Measurements from ENCODE around the gene PRR23E. TPM values are rescaled to one million over a fixed set of nuclear protein-coding genes. Genes with fewer than 3 reads are reported as not detected.

The PRR23E gene
- total RNA-seq, 1 experiment from 2014 or later, result not detected

DNA sequence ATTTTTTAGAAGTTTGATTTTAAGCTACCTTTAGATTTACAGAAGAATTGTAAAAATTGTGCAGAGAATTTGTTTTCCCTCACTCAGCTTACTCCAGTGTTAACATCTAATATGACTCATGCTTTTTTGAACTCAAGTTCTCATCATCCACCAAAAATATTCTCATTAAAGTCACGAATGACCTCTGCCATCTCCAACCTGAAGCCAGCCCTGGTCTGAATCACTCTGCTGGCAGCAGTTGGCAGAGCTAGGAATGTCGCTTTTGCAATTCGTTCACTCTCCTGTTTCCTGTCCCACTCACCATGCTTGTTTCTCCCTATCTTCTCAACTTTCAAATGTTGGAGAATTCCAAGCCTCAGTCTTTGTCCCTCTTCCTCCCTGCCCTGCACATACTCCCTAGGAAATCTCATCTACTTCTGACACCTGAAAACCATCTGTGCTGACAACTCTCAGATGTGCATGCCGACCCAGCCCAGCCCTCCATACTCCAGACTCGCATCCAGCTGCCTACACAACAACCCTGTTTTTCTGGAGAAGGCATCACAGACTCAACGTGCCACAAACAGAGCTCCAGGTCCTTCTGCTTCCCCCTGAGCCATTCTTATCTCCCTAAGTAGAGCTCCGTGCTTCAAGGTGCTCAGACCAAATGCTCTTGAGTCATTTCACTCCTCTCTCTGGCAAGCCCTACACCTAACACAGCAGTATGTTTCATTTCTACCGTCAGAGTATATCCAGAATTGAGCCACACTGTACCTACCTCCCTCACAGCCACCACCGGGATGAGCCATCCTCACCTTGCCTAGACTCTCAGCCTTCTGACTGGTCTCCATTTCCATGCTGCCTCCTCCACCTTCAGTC is 24.9 kb downstream of the PRR23E start:
- H3K36me3 ChIP-seq (ENCODE audit: low read depth, low read length), result no peaks in the 10 kb centered on the region

DNA sequence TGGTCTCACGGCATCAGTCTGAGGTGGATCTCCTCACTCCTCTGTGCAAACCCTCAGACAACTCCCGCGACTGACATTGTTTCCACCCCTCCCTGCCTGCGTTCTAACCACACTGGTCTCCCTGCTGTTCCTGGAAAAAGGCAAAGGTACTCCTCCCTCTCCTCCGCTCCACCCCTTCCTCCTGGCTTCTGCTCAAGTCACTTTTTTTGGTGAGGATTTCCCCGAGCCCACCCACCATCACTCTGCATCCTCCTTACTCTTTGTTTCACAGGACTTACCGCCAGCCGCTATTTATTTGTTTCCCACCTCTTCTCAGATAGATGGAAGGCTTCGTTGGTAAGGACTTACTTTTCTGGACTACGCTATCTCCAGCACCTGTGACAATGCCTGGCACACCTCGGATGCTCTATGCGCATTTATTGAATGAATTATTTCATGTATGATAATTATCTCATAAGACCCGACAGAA is 25.6 kb downstream of the PRR23E start:
- TF ChIP-seq CTCF (conservative IDR thresholded peaks at IDR 0.05; ENCODE audit: low read depth, low read length), result no peak
- intact Hi-C loops (cut with micrococcal nuclease), result no loop called here

More for the DNA sequence above, 24.9 kb downstream of the PRR23E start:
- Histone ChIP-seq H3K79me2 (ENCODE audit: low read length) (no peaks in the 10 kb centered on the region), H3K9me3 (ENCODE audit: low read length) (no peaks in the 10 kb centered on the region), H3F3A (ENCODE audit: low read length, unreplicated experiment) (no peaks in the 10 kb centered on the region), H3K9me2 (replicated peaks; ENCODE audit: low read length) (no peaks in the 10 kb centered on the region), H3K9ac (ENCODE audit: low read length) (no peak overlapping the region), H2AFZ (ENCODE audit: low read length) (peak overlapping the region; percentile 9; the same call in 1 of the 2 replicates), H3K4me1 (ENCODE audit: insufficient read depth, low read length) (peaks cover 21% of the 10 kb centered on the region), H4K20me1 (ENCODE audit: low read length) (no peaks in the 10 kb centered on the region), H3K27me3 (ENCODE audit: low read length) (no peaks in the 10 kb centered on the region), H3K4me3 (ENCODE audit: low read length) (no peak overlapping the region), H3K27ac (ENCODE audit: low read length) (peak overlapping the region; percentile 72), H3K4me2 (ENCODE audit: low read length) (peak overlapping the region; percentile 27)
- BruUV-seq (replicated peaks), result no TSS peak
- CTCF ChIA-PET, result no interaction called here
- no peak for TF ChIP-seq CTCF (conservative IDR thresholded peaks at IDR 0.05; ENCODE audit: low read depth, low read length)
- no peak for TF ChIP-seq EZH2 (IDR thresholded peaks at IDR 0.05; ENCODE audit: low read length, unreplicated experiment)
- TF ChIP-seq EZH2phosphoT487 (IDR thresholded peaks at IDR 0.05; ENCODE audit: borderline replicate concordance, low read length), result no peak
- ATAC-seq (peak; percentile 54), DNase-seq (peak; percentile 79)
- POLR2A ChIA-PET (ENCODE audit: unreplicated experiment), result no interaction called here
- intact Hi-C loops (cut with micrococcal nuclease), result no loop called here

GRCh38 chr3:127220497-127220896 is 27.6 kb downstream of the PRR23E start:
- Histone ChIP-seq H4K20me1 (ENCODE audit: low read length) (no peaks in the 10 kb centered on the region), H3K27me3 (ENCODE audit: low read length) (no peaks in the 10 kb centered on the region), H3F3A (ENCODE audit: low read length, unreplicated experiment) (no peaks in the 10 kb centered on the region), H3K4me2 (ENCODE audit: low read length) (peak overlapping the region; percentile 26; the same call in 1 of the 2 replicates), H3K9me3 (ENCODE audit: low read length) (no peaks in the 10 kb centered on the region), H3K27ac (ENCODE audit: low read length) (no peak overlapping the region), H3K36me3 (ENCODE audit: low read depth, low read length) (no peaks in the 10 kb centered on the region), H3K9me2 (replicated peaks; ENCODE audit: low read length) (no peaks in the 10 kb centered on the region), H3K9ac (ENCODE audit: low read length) (no peak overlapping the region), H3K79me2 (ENCODE audit: low read length) (no peaks in the 10 kb centered on the region), H3K4me3 (ENCODE audit: low read length) (no peak overlapping the region), H2AFZ (ENCODE audit: low read length) (no peak overlapping the region), H3K4me1 (ENCODE audit: insufficient read depth, low read length) (peaks cover 21% of the 10 kb centered on the region)
- ChIA-PET CTCF (no interaction called here), POLR2A (ENCODE audit: unreplicated experiment) (no interaction called here)
- TF ChIP-seq CTCF (conservative IDR thresholded peaks at IDR 0.05; ENCODE audit: low read depth, low read length) (no peak), EZH2 (IDR thresholded peaks at IDR 0.05; ENCODE audit: low read length, unreplicated experiment) (no peak), EZH2phosphoT487 (IDR thresholded peaks at IDR 0.05; ENCODE audit: borderline replicate concordance, low read length) (no peak)
- ATAC-seq, result no peak
- no TSS peak for BruUV-seq (replicated peaks)
- no peak for DNase-seq
- intact Hi-C loops (cut with micrococcal nuclease), result no loop called here

More for the DNA sequence above, 25.6 kb downstream of the PRR23E start:
- H3K79me2 ChIP-seq (ENCODE audit: low read length), result no peaks in the 10 kb centered on the region
- no peak overlapping the region for H3K4me2 ChIP-seq (ENCODE audit: low read length)
- no TSS peak for BruUV-seq (replicated peaks)
- no peak overlapping the region for H3K9ac ChIP-seq (ENCODE audit: low read length)
- no peaks in the 10 kb centered on the region for H3K27me3 ChIP-seq (ENCODE audit: low read length)
- no peak overlapping the region for H3K27ac ChIP-seq (ENCODE audit: low read length)
- no peaks in the 10 kb centered on the region for H4K20me1 ChIP-seq (ENCODE audit: low read length)
- H3F3A ChIP-seq (ENCODE audit: low read length, unreplicated experiment), result no peaks in the 10 kb centered on the region
- no peaks in the 10 kb centered on the region for H3K9me2 ChIP-seq (replicated peaks; ENCODE audit: low read length)
- no peak for DNase-seq
- H3K36me3 ChIP-seq (ENCODE audit: low read depth, low read length), result no peaks in the 10 kb centered on the region
- peaks cover 21% of the 10 kb centered on the region for H3K4me1 ChIP-seq (ENCODE audit: insufficient read depth, low read length)
- ATAC-seq, result no peak
- ChIA-PET CTCF (no interaction called here), POLR2A (ENCODE audit: unreplicated experiment) (no interaction called here)
- no peak overlapping the region for H2AFZ ChIP-seq (ENCODE audit: low read length)
- H3K9me3 ChIP-seq (ENCODE audit: low read length), result no peaks in the 10 kb centered on the region
- H3K4me3 ChIP-seq (ENCODE audit: low read length), result no peak overlapping the region

All from PC-3 (cell line).